Stimulated activated memory B cell treated with anti-CD40 and anti-IgM and Interleukin-4, amounts not matched to agents 10 μg/mL and 1 μg/mL and 100 μg/mL, for 72 hours (primary cell): ENCODE measurements around the gene KBTBD2.
"Not testable (repeated sequence)": the region's sequence is repeated elsewhere in the genome, so short reads cannot be mapped to it uniquely, and the experiment has no call there.

Source experiments
- ATAC-seq: fragments of 150-1000 bp; cut with Tn5 transposase; 2 replicates; pipeline ENCODE4 v1.10.0; 2021
- H3K27ac Mint-ChIP-seq: one replicate; pipeline ENCODE4 v1.8.0; 2022; ENCODE audit warnings: mild to moderate bottlenecking, mixed read lengths
- H3K27me3 Mint-ChIP-seq: one replicate; pipeline ENCODE4 v1.8.0; 2022; ENCODE audit warnings: mixed read lengths
- H3K36me3 Mint-ChIP-seq: one replicate; pipeline ENCODE4 v1.8.0; 2022; ENCODE audit warnings: mixed read lengths
- H3K4me1 Mint-ChIP-seq: one replicate; pipeline ENCODE4 v1.8.0; 2022; ENCODE audit warnings: mixed read lengths
- H3K4me3 Mint-ChIP-seq: one replicate; pipeline ENCODE4 v1.8.0; 2022; ENCODE audit warnings: mild to moderate bottlenecking, moderate library complexity, mixed read lengths
- H3K9me3 Mint-ChIP-seq: one replicate; pipeline ENCODE4 v1.8.0; 2022; ENCODE audit warnings: mixed read lengths

Gene KBTBD2

GRCh38 chr7:32846630-32847225, 44.8 kb downstream of the KBTBD2 start:
- Mint-ChIP-seq H3K9me3 (no peaks in the 10 kb centered on the region), H3K27me3 (peaks cover 32% of the 10 kb centered on the region)
- ATAC-seq, result peak; percentile 100

GRCh38 chr7:32844748-32845147, 46.8 kb downstream of the KBTBD2 start:
- not testable (repeated sequence) for ATAC-seq, H3K36me3 Mint-ChIP-seq, H3K4me1 Mint-ChIP-seq, H3K9me3 Mint-ChIP-seq, H3K27ac Mint-ChIP-seq, H3K4me3 Mint-ChIP-seq
- H3K27me3 Mint-ChIP-seq, result peaks cover 14% of the 10 kb centered on the region

More at GRCh38 chr7:32846630-32847225, 44.8 kb downstream of the KBTBD2 start:
- Mint-ChIP-seq H3K4me1 (peaks cover 9% of the 10 kb centered on the region), H3K36me3 (no peaks in the 10 kb centered on the region), H3K27ac (no peak overlapping the region), H3K4me3 (peak overlapping the region; percentile 51)

GRCh38 chr7:32843763-32844162, 47.8 kb downstream of the KBTBD2 start:
- H3K4me3 Mint-ChIP-seq, H3K36me3 Mint-ChIP-seq, ATAC-seq, H3K4me1 Mint-ChIP-seq, H3K9me3 Mint-ChIP-seq, H3K27me3 Mint-ChIP-seq, H3K27ac Mint-ChIP-seq: not testable (repeated sequence)

GRCh38 chr7:32839846-32840245, 51.7 kb downstream of the KBTBD2 start:
- not testable (repeated sequence) for H3K36me3 Mint-ChIP-seq, H3K4me3 Mint-ChIP-seq

GRCh38 chr7:32828996-32829752, 62.4 kb downstream of the KBTBD2 start:
- not testable (repeated sequence) for H3K4me1 Mint-ChIP-seq, H3K27me3 Mint-ChIP-seq, H3K36me3 Mint-ChIP-seq, H3K27ac Mint-ChIP-seq, H3K9me3 Mint-ChIP-seq, H3K4me3 Mint-ChIP-seq
- ATAC-seq, result peak; percentile 65

More at GRCh38 chr7:32839846-32840245, 51.7 kb downstream of the KBTBD2 start:
- H3K4me1 Mint-ChIP-seq, H3K27ac Mint-ChIP-seq, ATAC-seq, H3K9me3 Mint-ChIP-seq, H3K27me3 Mint-ChIP-seq: not testable (repeated sequence)
